Measurements from ENCODE around the gene FOXA3.

- TF ChIP-seq CTCF (IDR thresholded peaks at IDR 0.05) (no peak), POLR2A (IDR thresholded peaks at IDR 0.05) (no peak)
These were observed 12.0 kb downstream of the FOXA3 start for GRCh38 chr19:45876161-45876410.
